Right kidney (tissue), 1 donor: ENCODE data around the gene ARFGAP3.

Source experiments
- DNase-seq: peaks from one replicate; pipeline ENCODE4 v3.0.0-alpha.2; 2016

Gene ARFGAP3

GRCh38 chr22:42863349-42863961 lies 6.4 kb upstream of the ARFGAP3 start:
- DNase-seq: no peak

GRCh38 chr22:42862045-42862734 lies 5.1 kb upstream of the ARFGAP3 start:
- no peak for DNase-seq

- no peak for DNase-seq
These were observed 3.9 kb upstream of the ARFGAP3 start for GRCh38 chr22:42860968-42861367.

- DNase-seq: no peak
These were observed 890 bp upstream of the ARFGAP3 start for GRCh38 chr22:42857845-42858481.

GRCh38 chr22:42856179-42856864 lies 751 bp downstream of the ARFGAP3 start:
- peak; percentile 77 for DNase-seq

GRCh38 chr22:42855721-42856120 lies 1.4 kb downstream of the ARFGAP3 start:
- DNase-seq: no peak

GRCh38 chr22:42855211-42855610 lies 1.9 kb downstream of the ARFGAP3 start:
- DNase-seq: no peak

GRCh38 chr22:42848941-42849550 lies 8.0 kb downstream of the ARFGAP3 start:
- no peak for DNase-seq

- no peak for DNase-seq
These were observed 10.0 kb downstream of the ARFGAP3 start for GRCh38 chr22:42847110-42847509.

- DNase-seq: no peak
These were observed 12.3 kb downstream of the ARFGAP3 start for GRCh38 chr22:42844756-42845155.

- DNase-seq: no peak
These were observed 14.3 kb downstream of the ARFGAP3 start for GRCh38 chr22:42842658-42843370.

- DNase-seq: no peak
These were observed 15.6 kb downstream of the ARFGAP3 start for GRCh38 chr22:42841444-42841843.

- no peak for DNase-seq
These were observed 19.5 kb downstream of the ARFGAP3 start for GRCh38 chr22:42837556-42837955.

GRCh38 chr22:42836026-42836425 lies 21.0 kb downstream of the ARFGAP3 start:
- no peak for DNase-seq

GRCh38 chr22:42834177-42834949 lies 22.7 kb downstream of the ARFGAP3 start:
- DNase-seq: no peak

GRCh38 chr22:42833104-42833503 lies 24.0 kb downstream of the ARFGAP3 start:
- no peak for DNase-seq

- no peak for DNase-seq
These were observed 25.4 kb downstream of the ARFGAP3 start for GRCh38 chr22:42831712-42832111.

GRCh38 chr22:42830161-42830560 lies 26.9 kb downstream of the ARFGAP3 start:
- DNase-seq: no peak

- no peak for DNase-seq
These were observed 27.8 kb downstream of the ARFGAP3 start for GRCh38 chr22:42829302-42829701.

- DNase-seq: no peak
These were observed 31.3 kb downstream of the ARFGAP3 start for GRCh38 chr22:42825796-42826195.

GRCh38 chr22:42821386-42821785 lies 35.7 kb downstream of the ARFGAP3 start:
- no peak for DNase-seq
